SJCRH30 (cell line): ENCODE data around the gene LGALS4. TPM values are rescaled to one million over a fixed set of nuclear protein-coding genes. Genes with fewer than 3 reads are reported as not detected.
"Not testable (repeated sequence)": the region's sequence is repeated elsewhere in the genome, so short reads cannot be mapped to it uniquely, and the experiment has no call there.

ENCODE experiments used
- DNase-seq, 2 experiments: peaks; one replicate each; pipeline ENCODE4 v3.0.0-alpha.2; 2015 to 2020
- H3K27ac ChIP-seq: fragments of 250-450 bp; sonication (Bioruptor Pico); 2 replicates; pipeline ENCODE4 v1.5.1; 2020; ENCODE audit warnings: mild to moderate bottlenecking, moderate library complexity
- H3K27me3 ChIP-seq: fragments of 250-450 bp; sonication (Bioruptor Pico); 2 replicates; pipeline ENCODE4 v1.5.1; 2020; ENCODE audit warnings: mild to moderate bottlenecking, moderate library complexity
- H3K36me3 ChIP-seq: fragments of 250-450 bp; sonication (Bioruptor Pico); 2 replicates; pipeline ENCODE4 v1.5.1; 2020; ENCODE audit warnings: mild to moderate bottlenecking, moderate library complexity
- H3K4me1 ChIP-seq: fragments of 250-450 bp; sonication (Bioruptor Pico); 2 replicates; pipeline ENCODE4 v1.5.1; 2020; ENCODE audit warnings: mild to moderate bottlenecking, moderate library complexity
- H3K4me3 ChIP-seq: fragments of 250-450 bp; sonication (Bioruptor Pico); 2 replicates; pipeline ENCODE4 v1.5.1; 2020; ENCODE audit warnings: mild to moderate bottlenecking, moderate library complexity
- H3K9me3 ChIP-seq: fragments of 250-450 bp; sonication (Bioruptor Pico); replicated peaks from 2 replicates; pipeline ENCODE4 v1.5.1; 2020; ENCODE audit warnings: mild to moderate bottlenecking, moderate library complexity
- total RNA-seq: library from RNA; depleted of rRNA; stranded (reverse); fragments of >200 nt; shearing (Covaris generic); gene quantifications from 2 replicates; pipeline ENCODE4 v1.2.3, GENCODE V29; 2014

Gene LGALS4
- total RNA-seq, 1 experiment from 2014 or later, result 0.06 TPM

GRCh38 chr19:38816131-38816750, 3.5 kb upstream of the LGALS4 start:
- peaks cover 1% of the 10 kb centered on the region for H3K9me3 ChIP-seq
- H3K36me3 ChIP-seq, result peaks cover 13% of the 10 kb centered on the region; the same call in 1 of the 2 replicates
- no peaks in the 10 kb centered on the region for H3K4me1 ChIP-seq
- no peak overlapping the region for H3K4me3 ChIP-seq
- DNase-seq, result no peak
- H3K27ac ChIP-seq, result no peak overlapping the region
- H3K27me3 ChIP-seq, result no peaks in the 10 kb centered on the region

GRCh38 chr19:38815059-38816001, 2.6 kb upstream of the LGALS4 start:
- Histone ChIP-seq H3K36me3 (peaks cover 13% of the 10 kb centered on the region; the same call in 1 of the 2 replicates), H3K9me3 (no peaks in the 10 kb centered on the region), H3K27ac (no peak overlapping the region), H3K27me3 (no peaks in the 10 kb centered on the region), H3K4me1 (no peaks in the 10 kb centered on the region), H3K4me3 (no peak overlapping the region)
- DNase-seq, result no peak

GRCh38 chr19:38813932-38814331, 1.2 kb upstream of the LGALS4 start:
- peaks cover 13% of the 10 kb centered on the region; the same call in 1 of the 2 replicates for H3K36me3 ChIP-seq
- DNase-seq, H3K4me3 ChIP-seq, H3K27me3 ChIP-seq, H3K9me3 ChIP-seq, H3K4me1 ChIP-seq, H3K27ac ChIP-seq: not testable (repeated sequence)

GRCh38 chr19:38813323-38813722, 578 bp upstream of the LGALS4 start:
- no peaks in the 10 kb centered on the region for H3K27me3 ChIP-seq
- no peaks in the 10 kb centered on the region for H3K4me1 ChIP-seq
- H3K4me3 ChIP-seq, result no peak overlapping the region
- H3K9me3 ChIP-seq, result no peaks in the 10 kb centered on the region
- DNase-seq, result no peak
- H3K27ac ChIP-seq, result no peak overlapping the region
- peaks cover 13% of the 10 kb centered on the region; the same call in 1 of the 2 replicates for H3K36me3 ChIP-seq

- Histone ChIP-seq H3K9me3 (no peaks in the 10 kb centered on the region), H3K27ac (no peak overlapping the region), H3K4me1 (no peaks in the 10 kb centered on the region), H3K27me3 (no peaks in the 10 kb centered on the region), H3K36me3 (peaks cover 9% of the 10 kb centered on the region; the same call in 1 of the 2 replicates), H3K4me3 (no peak overlapping the region)
- no peak for DNase-seq
These were observed 520 bp downstream of the LGALS4 start for GRCh38 chr19:38812009-38812840.

GRCh38 chr19:38809592-38810252, 3.0 kb downstream of the LGALS4 start:
- Histone ChIP-seq H3K4me1 (no peaks in the 10 kb centered on the region), H3K36me3 (no peaks in the 10 kb centered on the region), H3K4me3 (no peak overlapping the region), H3K9me3 (no peaks in the 10 kb centered on the region), H3K27me3 (no peaks in the 10 kb centered on the region), H3K27ac (no peak overlapping the region)
- DNase-seq, result no peak

- H3K27ac ChIP-seq, result no peak overlapping the region
- no peaks in the 10 kb centered on the region for H3K36me3 ChIP-seq
- H3K9me3 ChIP-seq, result no peaks in the 10 kb centered on the region
- DNase-seq, result no peak
- H3K27me3 ChIP-seq, result no peaks in the 10 kb centered on the region
- H3K4me3 ChIP-seq, result no peak overlapping the region
- no peaks in the 10 kb centered on the region for H3K4me1 ChIP-seq
These were observed 4.0 kb downstream of the LGALS4 start for GRCh38 chr19:38808741-38809140.

GRCh38 chr19:38807374-38808098, 5.2 kb downstream of the LGALS4 start:
- not testable (repeated sequence) for H3K27ac ChIP-seq, H3K9me3 ChIP-seq, H3K4me3 ChIP-seq, H3K27me3 ChIP-seq, H3K4me1 ChIP-seq, DNase-seq, H3K36me3 ChIP-seq

GRCh38 chr19:38806371-38806770, 6.4 kb downstream of the LGALS4 start:
- H3K9me3 ChIP-seq, result no peaks in the 10 kb centered on the region
- H3K4me1 ChIP-seq, result no peaks in the 10 kb centered on the region
- H3K4me3 ChIP-seq, result no peak overlapping the region
- H3K27me3 ChIP-seq, result no peaks in the 10 kb centered on the region
- no peaks in the 10 kb centered on the region for H3K36me3 ChIP-seq
- DNase-seq, result no peak
- H3K27ac ChIP-seq, result no peak overlapping the region

GRCh38 chr19:38805180-38805579, 7.6 kb downstream of the LGALS4 start:
- no peaks in the 10 kb centered on the region for H3K36me3 ChIP-seq
- no peak overlapping the region for H3K27ac ChIP-seq
- no peak for DNase-seq
- no peaks in the 10 kb centered on the region for H3K4me1 ChIP-seq
- peaks cover 4% of the 10 kb centered on the region; the same call in 1 of the 2 replicates for H3K9me3 ChIP-seq
- H3K4me3 ChIP-seq, result no peak overlapping the region
- no peaks in the 10 kb centered on the region for H3K27me3 ChIP-seq

GRCh38 chr19:38803543-38803942, 9.2 kb downstream of the LGALS4 start:
- Histone ChIP-seq H3K4me3 (no peak overlapping the region), H3K4me1 (no peaks in the 10 kb centered on the region), H3K36me3 (no peaks in the 10 kb centered on the region), H3K27me3 (no peaks in the 10 kb centered on the region), H3K27ac (no peak overlapping the region), H3K9me3 (peaks cover 4% of the 10 kb centered on the region; the same call in 1 of the 2 replicates)
- DNase-seq, result no peak

GRCh38 chr19:38801359-38802095, 11.2 kb downstream of the LGALS4 start:
- no peak overlapping the region for H3K4me3 ChIP-seq
- H3K27ac ChIP-seq, result no peak overlapping the region
- H3K27me3 ChIP-seq, result no peaks in the 10 kb centered on the region
- no peaks in the 10 kb centered on the region for H3K4me1 ChIP-seq
- peaks cover 4% of the 10 kb centered on the region; the same call in 1 of the 2 replicates for H3K9me3 ChIP-seq
- H3K36me3 ChIP-seq, result no peaks in the 10 kb centered on the region
- DNase-seq, result peak; percentile 49 to 59
